Measurements from ENCODE around the gene IP6K3. TPM values are rescaled to one million over a fixed set of nuclear protein-coding genes. Genes with fewer than 3 reads are reported as not detected.

IP6K3 gene
- total RNA-seq, 1 experiment from 2014 or later, result not detected

- no peak for DNase-seq (ENCODE audit: low read depth, low spot score)
- Histone ChIP-seq H3K9me3 (ENCODE audit: control insufficient read depth, insufficient read depth, low read depth, low read length) (no peaks in the 10 kb centered on the region), H3K4me3 (ENCODE audit: low read depth in 2 of 2, low read length in 2 of 2) (no peak overlapping the region), H3K4me1 (ENCODE audit: control insufficient read depth, insufficient read depth, low read length) (peaks cover 8% of the 10 kb centered on the region), H3K27me3 (ENCODE audit: control insufficient read depth, insufficient read depth, low read length) (no peaks in the 10 kb centered on the region), H3K27ac (ENCODE audit: low read length) (no peak overlapping the region), H3K36me3 (ENCODE audit: control insufficient read depth, insufficient read depth, low read length) (peaks cover 7% of the 10 kb centered on the region; the same call in 1 of the 2 replicates)
- in situ Hi-C loops (cut with HindIII; ENCODE audit: low pct_unique_long_range_greater_than_20kb, low sequenced_read_pairs) (no loop called here), intact Hi-C loops (cut with micrococcal nuclease; ENCODE audit: unreplicated experiment) (no loop called here)
- POLR2A ChIA-PET, result interaction anchor here (0.8 kb wide), 1 partner anchor 13 kb away, joined by 3 read pairs; no protein-coding TSS in a partner anchor
- CTCF ChIA-PET, result no interaction called here
- no peak for ATAC-seq
- BruUV-seq (replicated peaks), result no TSS peak
- TF ChIP-seq, protein P1, sequence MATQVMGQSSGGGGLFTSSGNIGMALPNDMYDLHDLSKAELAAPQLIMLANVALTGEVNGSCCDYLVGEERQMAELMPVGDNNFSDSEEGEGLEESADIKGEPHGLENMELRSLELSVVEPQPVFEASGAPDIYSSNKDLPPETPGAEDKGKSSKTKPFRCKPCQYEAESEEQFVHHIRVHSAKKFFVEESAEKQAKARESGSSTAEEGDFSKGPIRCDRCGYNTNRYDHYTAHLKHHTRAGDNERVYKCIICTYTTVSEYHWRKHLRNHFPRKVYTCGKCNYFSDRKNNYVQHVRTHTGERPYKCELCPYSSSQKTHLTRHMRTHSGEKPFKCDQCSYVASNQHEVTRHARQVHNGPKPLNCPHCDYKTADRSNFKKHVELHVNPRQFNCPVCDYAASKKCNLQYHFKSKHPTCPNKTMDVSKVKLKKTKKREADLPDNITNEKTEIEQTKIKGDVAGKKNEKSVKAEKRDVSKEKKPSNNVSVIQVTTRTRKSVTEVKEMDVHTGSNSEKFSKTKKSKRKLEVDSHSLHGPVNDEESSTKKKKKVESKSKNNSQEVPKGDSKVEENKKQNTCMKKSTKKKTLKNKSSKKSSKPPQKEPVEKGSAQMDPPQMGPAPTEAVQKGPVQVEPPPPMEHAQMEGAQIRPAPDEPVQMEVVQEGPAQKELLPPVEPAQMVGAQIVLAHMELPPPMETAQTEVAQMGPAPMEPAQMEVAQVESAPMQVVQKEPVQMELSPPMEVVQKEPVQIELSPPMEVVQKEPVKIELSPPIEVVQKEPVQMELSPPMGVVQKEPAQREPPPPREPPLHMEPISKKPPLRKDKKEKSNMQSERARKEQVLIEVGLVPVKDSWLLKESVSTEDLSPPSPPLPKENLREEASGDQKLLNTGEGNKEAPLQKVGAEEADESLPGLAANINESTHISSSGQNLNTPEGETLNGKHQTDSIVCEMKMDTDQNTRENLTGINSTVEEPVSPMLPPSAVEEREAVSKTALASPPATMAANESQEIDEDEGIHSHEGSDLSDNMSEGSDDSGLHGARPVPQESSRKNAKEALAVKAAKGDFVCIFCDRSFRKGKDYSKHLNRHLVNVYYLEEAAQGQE (IDR thresholded peaks at IDR 0.05; ENCODE audit: insufficient read depth in 1 of 2, low read depth in 2 of 2, low read length in 1 of 2), result no peak
- TF ChIP-seq POLR2AphosphoS5 (IDR thresholded peaks at IDR 0.05; ENCODE audit: low read depth, low read length) (no peak), TCF7L2 (IDR thresholded peaks at IDR 0.05; ENCODE audit: low read depth, low read length) (no peak), SIN3A (IDR thresholded peaks at IDR 0.05; ENCODE audit: borderline replicate concordance, insufficient read depth, low read depth, low read length) (no peak), CTCF (IDR thresholded peaks at IDR 0.05) (no peak)
Observed at GRCh38 chr6:33707771-33708170, 38.9 kb downstream of the IP6K3 start.

- intact Hi-C loops (cut with micrococcal nuclease; ENCODE audit: unreplicated experiment) (no loop called here), in situ Hi-C loops (cut with HindIII; ENCODE audit: low pct_unique_long_range_greater_than_20kb, low sequenced_read_pairs) (no loop called here)
- peaks cover 7% of the 10 kb centered on the region; the same call in 1 of the 2 replicates for H3K36me3 ChIP-seq (ENCODE audit: control insufficient read depth, insufficient read depth, low read length)
- no peak overlapping the region for H3K27ac ChIP-seq (ENCODE audit: low read length)
- H3K9me3 ChIP-seq (ENCODE audit: control insufficient read depth, insufficient read depth, low read depth, low read length), result no peaks in the 10 kb centered on the region
- ChIA-PET POLR2A (interaction anchor here (0.5 kb wide), 1 partner anchor 59 kb away, joined by 5 read pairs; no protein-coding TSS in a partner anchor), CTCF (no interaction called here)
- peaks cover 8% of the 10 kb centered on the region for H3K4me1 ChIP-seq (ENCODE audit: control insufficient read depth, insufficient read depth, low read length)
- H3K4me3 ChIP-seq (ENCODE audit: low read depth in 2 of 2, low read length in 2 of 2), result no peak overlapping the region
- ATAC-seq (no peak), DNase-seq (ENCODE audit: low read depth, low spot score) (no peak)
- no peak for TF ChIP-seq SIN3A (IDR thresholded peaks at IDR 0.05; ENCODE audit: borderline replicate concordance, insufficient read depth, low read depth, low read length)
- TF ChIP-seq POLR2AphosphoS5 (IDR thresholded peaks at IDR 0.05; ENCODE audit: low read depth, low read length), result no peak
- TF ChIP-seq CTCF (IDR thresholded peaks at IDR 0.05), result no peak
- no peak for TF ChIP-seq TCF7L2 (IDR thresholded peaks at IDR 0.05; ENCODE audit: low read depth, low read length)
- TF ChIP-seq, protein P1 (IDR thresholded peaks at IDR 0.05; ENCODE audit: insufficient read depth in 1 of 2, low read depth in 2 of 2, low read length in 1 of 2), result no peak
- no peaks in the 10 kb centered on the region for H3K27me3 ChIP-seq (ENCODE audit: control insufficient read depth, insufficient read depth, low read length)
- no TSS peak for BruUV-seq (replicated peaks)
Observed at GRCh38 chr6:33705955-33706725, 40.6 kb downstream of the IP6K3 start.

Measured in Panc1 (cell line).